Small intestine (tissue), 16 donors: ENCODE data around the gene NBPF6. TPM values are rescaled to one million over a fixed set of nuclear protein-coding genes. Genes with fewer than 3 reads are reported as not detected.
"Not testable (repeated sequence)": the region's sequence is repeated elsewhere in the genome, so short reads cannot be mapped to it uniquely, and the experiment has no call there.

Source experiments
- DNase-seq, 2 donors: peaks; one replicate each; pipeline versions ENCODE4 v3.0.0 to v3.0.0-alpha.2; 2013
- FAIRE-seq: peaks from 2 replicates; lab custom pipeline; 2012; peaks lifted over from hg19 to GRCh38; lab: Jason Lieb, UNC
- H3K27ac ChIP-seq, 3 donors: one replicate each; pipeline ENCODE4 v1.5.1; 2013; ENCODE audit warnings: low read length in 2 of 3, mild to moderate bottlenecking in 2 of 3, control low read depth in 1 of 3, inconsistent platforms in 1 of 3, low read depth in 1 of 3, moderate library complexity in 1 of 3
- H3K27me3 ChIP-seq, 3 donors: one replicate each; pipeline ENCODE4 v1.6.1; 2013; ENCODE audit warnings: low read length in 3 of 3, inconsistent platforms in 1 of 3; ENCODE audit not compliant: control insufficient read depth in 3 of 3, insufficient read depth in 3 of 3
- H3K36me3 ChIP-seq, 3 donors: one replicate each; pipeline ENCODE4 v1.6.1; 2013; ENCODE audit warnings: low read length in 3 of 3, inconsistent platforms in 1 of 3, low read depth in 1 of 3, mild to moderate bottlenecking in 1 of 3, moderate library complexity in 1 of 3; ENCODE audit not compliant: control insufficient read depth in 3 of 3, insufficient read depth in 2 of 3
- H3K4me1 ChIP-seq, 3 donors: one replicate each; pipeline ENCODE4 v1.6.1; 2013; ENCODE audit warnings: low read length in 2 of 3, inconsistent platforms in 1 of 3, low read depth in 1 of 3, mild to moderate bottlenecking in 1 of 3, moderate library complexity in 1 of 3; ENCODE audit not compliant: control insufficient read depth in 3 of 3, insufficient read depth in 2 of 3
- H3K4me3 ChIP-seq, 3 donors: one replicate each; pipeline ENCODE4 v1.5.1; 2013; ENCODE audit warnings: low read length in 3 of 3, control low read depth in 1 of 3, inconsistent platforms in 1 of 3, low read depth in 1 of 3, mild to moderate bottlenecking in 1 of 3, moderate library complexity in 1 of 3
- H3K9me3 ChIP-seq, 2 donors: one replicate each; pipeline ENCODE4 v1.6.1; 2013; ENCODE audit warnings: low read depth in 1 of 2, low read length in 1 of 2; ENCODE audit not compliant: control insufficient read depth in 2 of 2, insufficient read depth in 1 of 2
- WGBS, 3 donors: extraction: QIAGEN DNeasy Blood & Tissue Kit; methylation state at CpG; one replicate each; pipeline ENCODE4 v1.1.7; 2013; 5-methylcytosine and 5-hydroxymethylcytosine counted together
- long read RNA-seq, 10 donors: transcript quantifications; one replicate each; lab custom pipeline, GENCODE V29; 2026
- polyA plus RNA-seq, 4 donors: library from polyadenylated mRNA; stranded (reverse) in 3 of 4; unstranded in 1 of 4; fragments of 200-250 nt in 3 of 4; fragments of 120-200 nt in 1 of 4; gene quantifications; one replicate each; pipeline versions ENCODE4 v1.2.1 to v1.2.3, GENCODE V29; 2013
- donor health status: healthy with polysubstance abuse.
- donor health status: control.
- donor health status: control.
- donor health status: Bipolar disorder and iron deficiency.
- donor health status: healthy.

The NBPF6 gene
- under 1 TPM in 2 of 4 donors, not detected in 2; 0.09 to 0.55 TPM for polyA plus RNA-seq
- long read RNA-seq, donor 1, result 0 reads
- long read RNA-seq, donor 2, result 0 reads
- long read RNA-seq, donor 3, result 0 reads
- long read RNA-seq, donor 4, result 0 reads
- long read RNA-seq, donor 5, result 0 reads
- long read RNA-seq, donor 6, result 0 reads
- long read RNA-seq, donor 7, result 0 reads
- long read RNA-seq, donor 8, result 0 reads
- long read RNA-seq, donor 9, result 0 reads
- long read RNA-seq, donor 10, result 0 reads

GRCh38 chr1:108450043-108450442 lies at the start of gene NBPF6:
TSS of gene NBPF6 (plus strand) at chr1:108450343. CDS start at chr1:108450602, 259 bp downstream.
- H3K27ac ChIP-seq, H3K4me1 ChIP-seq, DNase-seq, H3K9me3 ChIP-seq, H3K27me3 ChIP-seq, H3K36me3 ChIP-seq, FAIRE-seq, H3K4me3 ChIP-seq: not testable (repeated sequence)
- 100% methylated on average over 3 of the region's 5 CpGs; no CpG with 5 or more reads in 2 of the 3 donors for WGBS, 3 donors

- not testable (repeated sequence) for FAIRE-seq
Measured at GRCh38 chr1:108411098-108411833, 38.9 kb upstream of the NBPF6 start.

GRCh38 chr1:108420129-108420528 lies 30.0 kb upstream of the NBPF6 start:
- not testable (repeated sequence) for H3K4me3 ChIP-seq, FAIRE-seq, H3K9me3 ChIP-seq, DNase-seq, H3K4me1 ChIP-seq, H3K27me3 ChIP-seq, H3K36me3 ChIP-seq, H3K27ac ChIP-seq
- WGBS, 3 donors, result no CpG with 5 or more reads among the region's 5 CpGs

More at GRCh38 chr1:108411098-108411833, 38.9 kb upstream of the NBPF6 start:
- not testable (repeated sequence) for H3K27ac ChIP-seq, DNase-seq, H3K9me3 ChIP-seq, H3K4me1 ChIP-seq, H3K4me3 ChIP-seq, H3K36me3 ChIP-seq, H3K27me3 ChIP-seq
- no CpG with 5 or more reads among the region's 6 CpGs for WGBS, 3 donors

- not testable (repeated sequence) for FAIRE-seq, DNase-seq
- WGBS, 3 donors, result no CpG with 5 or more reads among the region's 61 CpGs
Measured at GRCh38 chr1:108421061-108421916, 28.9 kb upstream of the NBPF6 start.

GRCh38 chr1:108426877-108427276 lies 23.3 kb upstream of the NBPF6 start:
- not testable (repeated sequence) for H3K27me3 ChIP-seq, H3K9me3 ChIP-seq, DNase-seq, H3K4me3 ChIP-seq, H3K36me3 ChIP-seq, H3K27ac ChIP-seq, H3K4me1 ChIP-seq
- 13 to 47% methylated on average over 1 of the region's 1 CpG; no CpG with 5 or more reads in 1 of the 3 donors for WGBS, 3 donors
- FAIRE-seq, result peak; percentile 39

More at GRCh38 chr1:108421061-108421916, 28.9 kb upstream of the NBPF6 start:
- H3K27ac ChIP-seq, H3K27me3 ChIP-seq, H3K4me3 ChIP-seq, H3K4me1 ChIP-seq, H3K36me3 ChIP-seq, H3K9me3 ChIP-seq: not testable (repeated sequence)

- H3K27me3 ChIP-seq, H3K9me3 ChIP-seq, H3K36me3 ChIP-seq, H3K4me3 ChIP-seq, FAIRE-seq, DNase-seq, H3K4me1 ChIP-seq, H3K27ac ChIP-seq: not testable (repeated sequence)
- no CpG with 5 or more reads among the region's 11 CpGs for WGBS, 3 donors
Measured at GRCh38 chr1:108432002-108432401, 18.1 kb upstream of the NBPF6 start.

GRCh38 chr1:108433404-108433803 lies 16.7 kb upstream of the NBPF6 start:
- no CpG with 5 or more reads among the region's 3 CpGs for WGBS, 3 donors
- not testable (repeated sequence) for FAIRE-seq, H3K36me3 ChIP-seq

GRCh38 chr1:108438536-108438935 lies 11.6 kb upstream of the NBPF6 start:
- not testable (repeated sequence) for H3K27me3 ChIP-seq, H3K27ac ChIP-seq, DNase-seq, H3K9me3 ChIP-seq, H3K4me1 ChIP-seq, H3K4me3 ChIP-seq, H3K36me3 ChIP-seq, FAIRE-seq

More at GRCh38 chr1:108433404-108433803, 16.7 kb upstream of the NBPF6 start:
- H3K27ac ChIP-seq, DNase-seq, H3K4me1 ChIP-seq, H3K27me3 ChIP-seq, H3K9me3 ChIP-seq, H3K4me3 ChIP-seq: not testable (repeated sequence)
